Stimulated activated effector memory CD8-positive, alpha-beta T cell treated with anti-CD3 and anti-CD28 coated beads, Interleukin-12 subunit alpha, Interleukin-12 subunit beta, amount 100 ng/mL, for 72 hours (primary cell): Measurements from ENCODE around the gene GZMB.
A peak's percentile ranks its signal among the peaks of the same experiment; 100 is the strongest.
"Not testable (repeated sequence)": the region's sequence is repeated elsewhere in the genome, so short reads cannot be mapped to it uniquely, and the experiment has no call there.

Experiments
- ATAC-seq: fragments of 150-1000 bp; cut with Tn5 transposase; 2 replicates; pipeline ENCODE4 v1.10.0; 2021
- DNase-seq, 2 donors: peaks; one replicate each; pipeline ENCODE4 v3.0.0; 2021 to 2022; ENCODE audit warnings: low spot score in 2 of 2
- H3K27ac Mint-ChIP-seq: one replicate; pipeline ENCODE4 v1.8.0; 2022; ENCODE audit warnings: mild to moderate bottlenecking, mixed read lengths
- H3K36me3 Mint-ChIP-seq: one replicate; pipeline ENCODE4 v1.8.0; 2022; ENCODE audit warnings: mild to moderate bottlenecking, mixed read lengths
- H3K4me1 Mint-ChIP-seq: one replicate; pipeline ENCODE4 v1.8.0; 2022; ENCODE audit warnings: mixed read lengths
- H3K4me3 Mint-ChIP-seq: one replicate; pipeline ENCODE4 v1.8.0; 2022; ENCODE audit warnings: mild to moderate bottlenecking, mixed read lengths
- H3K9me3 Mint-ChIP-seq: one replicate; pipeline ENCODE4 v1.8.0; 2022; ENCODE audit warnings: mixed read lengths

Gene GZMB

GRCh38 chr14:24659916-24660570 is 26.1 kb upstream of the GZMB start:
- Mint-ChIP-seq H3K27ac (peak overlapping the region; percentile 77), H3K4me1 (peaks cover 65% of the 10 kb centered on the region), H3K36me3 (no peaks in the 10 kb centered on the region), H3K9me3 (no peaks in the 10 kb centered on the region), H3K4me3 (peak overlapping the region; percentile 56)
- no peak for DNase-seq
- peak; percentile 92 for ATAC-seq

- H3K36me3 Mint-ChIP-seq, ATAC-seq, H3K4me3 Mint-ChIP-seq: not testable (repeated sequence)
Observed at GRCh38 chr14:24648361-24648760, 14.4 kb upstream of the GZMB start.

GRCh38 chr14:24639905-24640304 is 5.9 kb upstream of the GZMB start:
- Mint-ChIP-seq H3K4me1 (peaks cover 51% of the 10 kb centered on the region), H3K4me3 (peak overlapping the region; percentile 36), H3K27ac (peak overlapping the region; percentile 76), H3K9me3 (peaks cover 2% of the 10 kb centered on the region), H3K36me3 (no peaks in the 10 kb centered on the region)
- ATAC-seq (peak; percentile 91), DNase-seq (no peak)

More at GRCh38 chr14:24648361-24648760, 14.4 kb upstream of the GZMB start:
- not testable (repeated sequence) for H3K27ac Mint-ChIP-seq, H3K9me3 Mint-ChIP-seq, H3K4me1 Mint-ChIP-seq, DNase-seq

GRCh38 chr14:24639270-24639669 is 5.3 kb upstream of the GZMB start:
- peaks cover 2% of the 10 kb centered on the region for H3K9me3 Mint-ChIP-seq
- ATAC-seq (no peak), DNase-seq (no peak)
- H3K4me3 Mint-ChIP-seq: peak overlapping the region; percentile 36
- H3K36me3 Mint-ChIP-seq: peaks cover 4% of the 10 kb centered on the region
- peak overlapping the region; percentile 76 for H3K27ac Mint-ChIP-seq
- peaks cover 57% of the 10 kb centered on the region for H3K4me1 Mint-ChIP-seq

GRCh38 chr14:24633353-24633752 is 637 bp downstream of the GZMB start:
- no peak for ATAC-seq
- Mint-ChIP-seq H3K27ac (peak overlapping the region; percentile 98), H3K9me3 (peaks cover 2% of the 10 kb centered on the region), H3K4me1 (peaks cover 86% of the 10 kb centered on the region), H3K36me3 (peaks cover 63% of the 10 kb centered on the region), H3K4me3 (peak overlapping the region; percentile 96)
- peak in 1 of 2 donors; percentile 61 for DNase-seq

- Mint-ChIP-seq H3K27ac (peak overlapping the region; percentile 98), H3K9me3 (no peaks in the 10 kb centered on the region), H3K36me3 (peaks cover 68% of the 10 kb centered on the region), H3K4me3 (peak overlapping the region; percentile 96), H3K4me1 (peaks cover 85% of the 10 kb centered on the region)
- no peak for DNase-seq
- no peak for ATAC-seq
Observed at GRCh38 chr14:24632761-24633160, 1.2 kb downstream of the GZMB start.

GRCh38 chr14:24632336-24632735 is 1.7 kb downstream of the GZMB start:
- Mint-ChIP-seq H3K4me3 (peak overlapping the region; percentile 96), H3K36me3 (peaks cover 73% of the 10 kb centered on the region), H3K27ac (peak overlapping the region; percentile 98), H3K4me1 (peaks cover 85% of the 10 kb centered on the region), H3K9me3 (no peaks in the 10 kb centered on the region)
- ATAC-seq (no peak), DNase-seq (no peak)

- H3K27ac Mint-ChIP-seq: peak overlapping the region; percentile 98
- H3K4me1 Mint-ChIP-seq: peaks cover 81% of the 10 kb centered on the region
- peak overlapping the region; percentile 96 for H3K4me3 Mint-ChIP-seq
- no peak for ATAC-seq
- no peak for DNase-seq
- H3K9me3 Mint-ChIP-seq: no peaks in the 10 kb centered on the region
- peaks cover 76% of the 10 kb centered on the region for H3K36me3 Mint-ChIP-seq
Observed at GRCh38 chr14:24631749-24632335, 2.1 kb downstream of the GZMB start.

GRCh38 chr14:24630872-24631477 is 3.0 kb downstream of the GZMB start:
- H3K9me3 Mint-ChIP-seq: no peaks in the 10 kb centered on the region
- H3K27ac Mint-ChIP-seq: peak overlapping the region; percentile 98
- H3K36me3 Mint-ChIP-seq: peaks cover 76% of the 10 kb centered on the region
- peak in 1 of 2 donors; percentile 66 for DNase-seq
- no peak for ATAC-seq
- H3K4me1 Mint-ChIP-seq: peaks cover 73% of the 10 kb centered on the region
- H3K4me3 Mint-ChIP-seq: peak overlapping the region; percentile 96

GRCh38 chr14:24630087-24630871 is 3.7 kb downstream of the GZMB start:
- Mint-ChIP-seq H3K4me1 (peaks cover 73% of the 10 kb centered on the region), H3K36me3 (peaks cover 76% of the 10 kb centered on the region), H3K9me3 (no peaks in the 10 kb centered on the region), H3K4me3 (peak overlapping the region; percentile 96), H3K27ac (peak overlapping the region; percentile 98)
- peak in 1 of 2 donors; percentile 70 for DNase-seq
- peak; percentile 0 for ATAC-seq

- ATAC-seq: no peak
- Mint-ChIP-seq H3K36me3 (peaks cover 74% of the 10 kb centered on the region), H3K4me1 (peaks cover 67% of the 10 kb centered on the region), H3K27ac (peak overlapping the region; percentile 98), H3K4me3 (peak overlapping the region; percentile 96), H3K9me3 (no peaks in the 10 kb centered on the region)
- no peak for DNase-seq
Observed at GRCh38 chr14:24629521-24629920, 4.5 kb downstream of the GZMB start.

GRCh38 chr14:24613747-24614146 is 20.2 kb downstream of the GZMB start:
- no peak for DNase-seq
- peaks cover 54% of the 10 kb centered on the region for H3K4me1 Mint-ChIP-seq
- peak overlapping the region; percentile 25 for H3K4me3 Mint-ChIP-seq
- H3K9me3 Mint-ChIP-seq: no peaks in the 10 kb centered on the region
- peak overlapping the region; percentile 92 for H3K27ac Mint-ChIP-seq
- H3K36me3 Mint-ChIP-seq: peaks cover 12% of the 10 kb centered on the region
- ATAC-seq: no peak

- H3K36me3 Mint-ChIP-seq: peaks cover 17% of the 10 kb centered on the region
- peak overlapping the region; percentile 92 for H3K27ac Mint-ChIP-seq
- H3K4me1 Mint-ChIP-seq: peaks cover 59% of the 10 kb centered on the region
- DNase-seq (no peak), ATAC-seq (peak; percentile 25)
- peak overlapping the region; percentile 25 for H3K4me3 Mint-ChIP-seq
- H3K9me3 Mint-ChIP-seq: no peaks in the 10 kb centered on the region
Observed at GRCh38 chr14:24613241-24613640, 20.7 kb downstream of the GZMB start.

GRCh38 chr14:24612196-24612595 is 21.8 kb downstream of the GZMB start:
- peak overlapping the region; percentile 25 for H3K4me3 Mint-ChIP-seq
- peaks cover 27% of the 10 kb centered on the region for H3K36me3 Mint-ChIP-seq
- H3K9me3 Mint-ChIP-seq: no peaks in the 10 kb centered on the region
- DNase-seq (no peak), ATAC-seq (peak; percentile 33)
- peaks cover 70% of the 10 kb centered on the region for H3K4me1 Mint-ChIP-seq
- H3K27ac Mint-ChIP-seq: peak overlapping the region; percentile 92

- peaks cover 85% of the 10 kb centered on the region for H3K4me1 Mint-ChIP-seq
Observed at GRCh38 chr14:24609655-24610344, 24.2 kb downstream of the GZMB start, which contains the start of gene GZMH. Gene GZMH (minus strand): TSS chr14:24609685. CDS start chr14:24609613, 72 bp downstream.

More at GRCh38 chr14:24609655-24610344, 24.2 kb downstream of the GZMB start, which contains the start of gene GZMH:
- Mint-ChIP-seq H3K9me3 (no peaks in the 10 kb centered on the region), H3K36me3 (peaks cover 47% of the 10 kb centered on the region), H3K4me3 (peak within 1 kb of the TSS; percentile 85), H3K27ac (peak within 1 kb of the TSS; percentile 97)
- DNase-seq: peak in 1 of 2 donors; percentile 58
- peak; percentile 87 for ATAC-seq
